WTC11 (cell line): ENCODE results near the gene LGALS7. TPM values are rescaled to one million over a fixed set of nuclear protein-coding genes. Genes with fewer than 3 reads are reported as not detected.

Experiments
- ATAC-seq: fragments of 200-7000 bp; cut with Tn5 transposase; 2 replicates; pipeline ENCODE4 v1.10.0; 2021; ENCODE audit warnings: mild to moderate bottlenecking, moderate library complexity
- CTCF ChIA-PET: fragments of 300-600 bp; sonication (Branson Sonifier 250); formaldehyde crosslinking; loops from one replicate; lab custom pipeline; 2021; ENCODE audit warnings: antibody characterized with exemption; lab: Charles Lee
- POLR2A ChIA-PET: fragments of 350-600 bp; sonication (Branson Sonifier 250); formaldehyde crosslinking; loops from one replicate; lab custom pipeline; 2021; ENCODE audit warnings: antibody characterized with exemption; lab: Charles Lee
- DNase-seq: peaks from one replicate; pipeline ENCODE4 v3.0.0; 2021; ENCODE audit warnings: low spot score
- H3K27ac Mint-ChIP-seq: 2 replicates; pipeline ENCODE4 v1.8.0; 2021; ENCODE audit warnings: mixed read lengths
- H3K27me3 Mint-ChIP-seq: 2 replicates; pipeline ENCODE4 v1.8.0; 2021; ENCODE audit warnings: low read depth, mild to moderate bottlenecking, moderate library complexity, mixed read lengths
- H3K36me3 Mint-ChIP-seq: 2 replicates; pipeline ENCODE4 v1.8.0; 2021; ENCODE audit warnings: mixed read lengths
- H3K4me1 Mint-ChIP-seq: 2 replicates; pipeline ENCODE4 v1.8.0; 2022; ENCODE audit warnings: mixed read lengths
- H3K4me3 Mint-ChIP-seq: 2 replicates; pipeline ENCODE4 v1.8.0; 2021; ENCODE audit warnings: mild to moderate bottlenecking, moderate library complexity, mixed read lengths
- H3K9me3 Mint-ChIP-seq: 2 replicates; pipeline ENCODE4 v1.8.0; 2021; ENCODE audit warnings: mixed read lengths
- CREB1 ChIP-seq: sonication (generic); formaldehyde crosslinking; IDR thresholded peaks from 2 replicates; pipeline ENCODE4 v1.8.0; 2023; ENCODE audit warnings: mild to moderate bottlenecking, missing genetic modification reagents
- EMX1 ChIP-seq: fragments of 250-450 bp; sonication (Bioruptor Pico); IDR thresholded peaks from 2 replicates; pipeline ENCODE4 v1.8.0; 2021; ENCODE audit warnings: mild to moderate bottlenecking
- HMGA2 ChIP-seq: fragments of 250-450 bp; sonication (Bioruptor Pico); IDR thresholded peaks from 2 replicates; pipeline ENCODE4 v1.4.0; 2021; ENCODE audit warnings: mild to moderate bottlenecking, moderate library complexity
- IRF2 ChIP-seq: sonication (generic); formaldehyde crosslinking; IDR thresholded peaks from 2 replicates; pipeline ENCODE4 v1.8.0; 2022; ENCODE audit warnings: low read depth, missing genetic modification reagents, borderline replicate concordance
- MXD4 ChIP-seq: fragments of 250-450 bp; sonication (Bioruptor Pico); IDR thresholded peaks from 2 replicates; pipeline ENCODE4 v1.8.0; 2021; ENCODE audit warnings: mild to moderate bottlenecking, moderate library complexity, borderline replicate concordance
- NFE2L1 ChIP-seq: sonication (generic); formaldehyde crosslinking; IDR thresholded peaks from 2 replicates; pipeline ENCODE4 v1.8.1; 2023; ENCODE audit warnings: missing genetic modification reagents
- NR2C2 ChIP-seq: sonication (generic); formaldehyde crosslinking; IDR thresholded peaks from 2 replicates; pipeline ENCODE4 v1.8.0; 2022; ENCODE audit warnings: mild to moderate bottlenecking, missing genetic modification reagents
- NR3C1 ChIP-seq: sonication (generic); formaldehyde crosslinking; conservative IDR thresholded peaks from 2 replicates; pipeline ENCODE4 v1.8.1; 2023; ENCODE audit warnings: low read depth, mild to moderate bottlenecking, missing genetic modification reagents
- SMAD3 ChIP-seq: sonication (generic); formaldehyde crosslinking; IDR thresholded peaks from 2 replicates; pipeline ENCODE4 v1.8.0; 2022; ENCODE audit warnings: missing genetic modification reagents, mild to moderate bottlenecking, borderline replicate concordance
- SP1 ChIP-seq: sonication (generic); formaldehyde crosslinking; conservative IDR thresholded peaks from 2 replicates; pipeline ENCODE4 v1.8.1; 2022; ENCODE audit warnings: missing genetic modification reagents
- TEAD1 ChIP-seq: sonication (generic); formaldehyde crosslinking; IDR thresholded peaks from 2 replicates; pipeline ENCODE4 v1.8.0; 2022; ENCODE audit warnings: mild to moderate bottlenecking, missing genetic modification reagents
- ZBTB21 ChIP-seq: sonication (generic); formaldehyde crosslinking; IDR thresholded peaks from 2 replicates; pipeline ENCODE4 v1.8.1; 2023; ENCODE audit warnings: mild to moderate bottlenecking, missing genetic modification reagents, borderline replicate concordance
- ZNF121 ChIP-seq: sonication (generic); formaldehyde crosslinking; IDR thresholded peaks from 2 replicates; pipeline ENCODE4 v1.8.0; 2023; ENCODE audit warnings: missing genetic modification reagents
- ZNF317 ChIP-seq: sonication (generic); formaldehyde crosslinking; IDR thresholded peaks from 2 replicates; pipeline ENCODE4 v1.8.1; 2023; ENCODE audit warnings: low read depth, mild to moderate bottlenecking, moderate library complexity, missing genetic modification reagents, borderline replicate concordance
- total RNA-seq: library from RNA; stranded (reverse); gene quantifications from 3 replicates; pipeline ENCODE4 v1.2.3, GENCODE V29; 2021
- TF ChIP-seq, protein P1 (sequence below): sonication (generic); formaldehyde crosslinking; IDR thresholded peaks from 2 replicates; pipeline ENCODE4 v1.8.1; 2023; ENCODE audit warnings: mild to moderate bottlenecking, missing genetic modification reagents
- TF ChIP-seq, protein P2 (sequence below): sonication (generic); formaldehyde crosslinking; IDR thresholded peaks from 2 replicates; pipeline ENCODE4 v1.8.0; 2022; ENCODE audit warnings: missing genetic modification reagents
- TF ChIP-seq, protein P3 (sequence below): fragments of 250-450 bp; sonication (Bioruptor Pico); IDR thresholded peaks from 2 replicates; pipeline ENCODE4 v1.8.0; 2021; ENCODE audit warnings: mild to moderate bottlenecking
- TF ChIP-seq, protein P4 (sequence below): fragments of 250-450 bp; sonication (Bioruptor Pico); IDR thresholded peaks from 2 replicates; pipeline ENCODE4 v2.1.2; 2022; ENCODE audit warnings: mild to moderate bottlenecking, moderate library complexity
- TF ChIP-seq, protein P5 (sequence below): fragments of 250-450 bp; sonication (Bioruptor Pico); IDR thresholded peaks from 2 replicates; pipeline ENCODE4 v1.9.0; 2021; ENCODE audit warnings: mild to moderate bottlenecking

LGALS7 gene
- total RNA-seq, 1 experiment from 2014 or later: 2.3 TPM

DNA sequence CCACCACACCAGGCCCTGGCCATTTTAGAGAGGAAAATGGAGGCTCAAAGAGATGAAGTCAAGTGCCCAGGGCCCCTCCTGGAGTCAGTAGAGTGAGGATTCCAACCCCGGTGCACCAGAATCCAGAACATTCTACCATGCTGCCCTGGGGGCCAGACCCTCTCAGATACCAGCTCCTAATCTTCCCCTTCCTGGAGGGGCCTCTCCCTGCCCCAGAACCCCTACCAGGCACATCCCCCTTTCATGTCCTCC, 40.1 kb downstream of the LGALS7 start:
- POLR2A ChIA-PET: interaction anchor here (0.6 to 0.7 kb wide), 2 partner anchors 24 to 138 kb away, joined by 3 to 4 read pairs; no protein-coding TSS in a partner anchor
- H3K27me3 Mint-ChIP-seq: peaks cover 11% of the 10 kb centered on the region
- TF ChIP-seq IRF2 (CRISPR knock-in tag) (no peak), MXD4 (CRISPR knock-in tag) (no peak), HMGA2 (CRISPR knock-in tag) (no peak), ZNF317 (CRISPR knock-in tag) (no peak), TEAD1 (CRISPR knock-in tag) (no peak), NFE2L1 (CRISPR knock-in tag) (no peak)
- TF ChIP-seq, all 79 proteins: peak for 0
- ATAC-seq (no peak), DNase-seq (no peak)
- Mint-ChIP-seq H3K4me1 (peaks cover 12% of the 10 kb centered on the region), H3K27ac (no peak overlapping the region), H3K4me3 (no peak overlapping the region), H3K9me3 (no peaks in the 10 kb centered on the region), H3K36me3 (peaks cover 11% of the 10 kb centered on the region)
- CTCF ChIA-PET: interaction anchor here (0.7 to 3.8 kb wide), 8 partner anchors 9 to 197 kb away, joined by 3 to 26 read pairs (median 4); partner anchors contain the start of genes MRPS12 and SARS2

DNA sequence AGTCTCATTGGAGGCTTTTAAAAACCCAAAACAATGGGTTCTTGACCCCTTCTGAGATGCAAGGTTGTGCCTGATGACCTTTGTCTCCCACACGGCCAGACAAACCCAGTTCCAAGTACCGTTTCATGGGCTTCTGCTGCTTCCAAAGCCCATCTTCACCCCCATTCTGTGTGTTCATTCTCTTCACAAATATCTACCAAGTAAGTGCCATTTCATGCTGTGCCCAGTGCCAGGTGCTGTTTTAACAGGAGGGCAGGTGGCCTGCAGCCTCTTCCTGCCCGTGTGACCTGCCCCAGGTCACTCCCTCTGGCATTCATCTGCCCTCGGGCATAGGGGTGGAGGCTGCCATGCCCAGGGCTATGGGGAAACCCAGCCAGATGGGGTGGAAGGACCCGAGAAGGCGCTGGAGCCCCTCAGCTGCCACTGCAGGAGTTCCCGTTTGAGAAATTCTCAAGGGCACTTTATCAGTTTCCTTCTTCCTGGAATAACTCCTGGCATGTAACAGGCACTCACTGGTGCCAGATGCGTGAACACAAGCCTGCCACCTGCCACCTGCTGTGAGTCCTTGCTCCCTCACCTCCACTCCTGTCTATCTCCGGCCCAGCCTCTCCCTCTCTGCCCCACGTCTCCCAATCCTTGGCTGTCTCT, 41.5 kb downstream of the LGALS7 start:
- H3K4me1 Mint-ChIP-seq: peaks cover 7% of the 10 kb centered on the region
- peak overlapping the region; percentile 27 for H3K27ac Mint-ChIP-seq
- peaks cover 15% of the 10 kb centered on the region for H3K36me3 Mint-ChIP-seq
- CTCF ChIA-PET: interaction anchor here (3.8 kb wide), 1 partner anchor 13 kb away, joined by 16 read pairs; no protein-coding TSS in a partner anchor
- no peak overlapping the region for H3K4me3 Mint-ChIP-seq
- POLR2A ChIA-PET: interaction anchor here (0.6 kb wide), 1 partner anchor 29 kb away, joined by 3 read pairs; no protein-coding TSS in a partner anchor
- no peaks in the 10 kb centered on the region; the same call in 1 of the 2 replicates for H3K27me3 Mint-ChIP-seq
- no peak for ATAC-seq
- H3K9me3 Mint-ChIP-seq: no peaks in the 10 kb centered on the region
- DNase-seq: no peak
- TF ChIP-seq NR3C1 (CRISPR knock-in tag) (no peak), IRF2 (CRISPR knock-in tag) (no peak), NR2C2 (CRISPR knock-in tag) (no peak), ZBTB21 (CRISPR knock-in tag) (no peak), NFE2L1 (CRISPR knock-in tag) (no peak), ZNF121 (CRISPR knock-in tag) (no peak), CREB1 (no peak), SMAD3 (CRISPR knock-in tag) (no peak), TEAD1 (CRISPR knock-in tag) (no peak), SP1 (no peak), MXD4 (CRISPR knock-in tag) (no peak), EMX1 (CRISPR knock-in tag) (no peak)
- TF ChIP-seq, protein P1, sequence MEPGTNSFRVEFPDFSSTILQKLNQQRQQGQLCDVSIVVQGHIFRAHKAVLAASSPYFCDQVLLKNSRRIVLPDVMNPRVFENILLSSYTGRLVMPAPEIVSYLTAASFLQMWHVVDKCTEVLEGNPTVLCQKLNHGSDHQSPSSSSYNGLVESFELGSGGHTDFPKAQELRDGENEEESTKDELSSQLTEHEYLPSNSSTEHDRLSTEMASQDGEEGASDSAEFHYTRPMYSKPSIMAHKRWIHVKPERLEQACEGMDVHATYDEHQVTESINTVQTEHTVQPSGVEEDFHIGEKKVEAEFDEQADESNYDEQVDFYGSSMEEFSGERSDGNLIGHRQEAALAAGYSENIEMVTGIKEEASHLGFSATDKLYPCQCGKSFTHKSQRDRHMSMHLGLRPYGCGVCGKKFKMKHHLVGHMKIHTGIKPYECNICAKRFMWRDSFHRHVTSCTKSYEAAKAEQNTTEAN (CRISPR knock-in tag): no peak
- TF ChIP-seq, protein P2, sequence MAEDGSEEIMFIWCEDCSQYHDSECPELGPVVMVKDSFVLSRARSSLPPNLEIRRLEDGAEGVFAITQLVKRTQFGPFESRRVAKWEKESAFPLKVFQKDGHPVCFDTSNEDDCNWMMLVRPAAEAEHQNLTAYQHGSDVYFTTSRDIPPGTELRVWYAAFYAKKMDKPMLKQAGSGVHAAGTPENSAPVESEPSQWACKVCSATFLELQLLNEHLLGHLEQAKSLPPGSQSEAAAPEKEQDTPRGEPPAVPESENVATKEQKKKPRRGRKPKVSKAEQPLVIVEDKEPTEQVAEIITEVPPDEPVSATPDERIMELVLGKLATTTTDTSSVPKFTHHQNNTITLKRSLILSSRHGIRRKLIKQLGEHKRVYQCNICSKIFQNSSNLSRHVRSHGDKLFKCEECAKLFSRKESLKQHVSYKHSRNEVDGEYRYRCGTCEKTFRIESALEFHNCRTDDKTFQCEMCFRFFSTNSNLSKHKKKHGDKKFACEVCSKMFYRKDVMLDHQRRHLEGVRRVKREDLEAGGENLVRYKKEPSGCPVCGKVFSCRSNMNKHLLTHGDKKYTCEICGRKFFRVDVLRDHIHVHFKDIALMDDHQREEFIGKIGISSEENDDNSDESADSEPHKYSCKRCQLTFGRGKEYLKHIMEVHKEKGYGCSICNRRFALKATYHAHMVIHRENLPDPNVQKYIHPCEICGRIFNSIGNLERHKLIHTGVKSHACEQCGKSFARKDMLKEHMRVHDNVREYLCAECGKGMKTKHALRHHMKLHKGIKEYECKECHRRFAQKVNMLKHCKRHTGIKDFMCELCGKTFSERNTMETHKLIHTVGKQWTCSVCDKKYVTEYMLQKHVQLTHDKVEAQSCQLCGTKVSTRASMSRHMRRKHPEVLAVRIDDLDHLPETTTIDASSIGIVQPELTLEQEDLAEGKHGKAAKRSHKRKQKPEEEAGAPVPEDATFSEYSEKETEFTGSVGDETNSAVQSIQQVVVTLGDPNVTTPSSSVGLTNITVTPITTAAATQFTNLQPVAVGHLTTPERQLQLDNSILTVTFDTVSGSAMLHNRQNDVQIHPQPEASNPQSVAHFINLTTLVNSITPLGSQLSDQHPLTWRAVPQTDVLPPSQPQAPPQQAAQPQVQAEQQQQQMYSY (CRISPR knock-in tag): no peak
- TF ChIP-seq, protein P3, sequence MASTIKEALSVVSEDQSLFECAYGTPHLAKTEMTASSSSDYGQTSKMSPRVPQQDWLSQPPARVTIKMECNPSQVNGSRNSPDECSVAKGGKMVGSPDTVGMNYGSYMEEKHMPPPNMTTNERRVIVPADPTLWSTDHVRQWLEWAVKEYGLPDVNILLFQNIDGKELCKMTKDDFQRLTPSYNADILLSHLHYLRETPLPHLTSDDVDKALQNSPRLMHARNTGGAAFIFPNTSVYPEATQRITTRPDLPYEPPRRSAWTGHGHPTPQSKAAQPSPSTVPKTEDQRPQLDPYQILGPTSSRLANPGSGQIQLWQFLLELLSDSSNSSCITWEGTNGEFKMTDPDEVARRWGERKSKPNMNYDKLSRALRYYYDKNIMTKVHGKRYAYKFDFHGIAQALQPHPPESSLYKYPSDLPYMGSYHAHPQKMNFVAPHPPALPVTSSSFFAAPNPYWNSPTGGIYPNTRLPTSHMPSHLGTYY (CRISPR knock-in tag): no peak
- TF ChIP-seq, protein P4, sequence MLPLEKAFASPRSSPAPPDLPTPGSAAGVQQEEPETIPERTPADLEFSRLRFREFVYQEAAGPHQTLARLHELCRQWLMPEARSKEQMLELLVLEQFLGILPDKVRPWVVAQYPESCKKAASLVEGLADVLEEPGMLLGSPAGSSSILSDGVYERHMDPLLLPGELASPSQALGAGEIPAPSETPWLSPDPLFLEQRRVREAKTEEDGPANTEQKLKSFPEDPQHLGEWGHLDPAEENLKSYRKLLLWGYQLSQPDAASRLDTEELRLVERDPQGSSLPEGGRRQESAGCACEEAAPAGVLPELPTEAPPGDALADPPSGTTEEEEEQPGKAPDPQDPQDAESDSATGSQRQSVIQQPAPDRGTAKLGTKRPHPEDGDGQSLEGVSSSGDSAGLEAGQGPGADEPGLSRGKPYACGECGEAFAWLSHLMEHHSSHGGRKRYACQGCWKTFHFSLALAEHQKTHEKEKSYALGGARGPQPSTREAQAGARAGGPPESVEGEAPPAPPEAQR (CRISPR knock-in tag): no peak
- TF ChIP-seq, protein P5, sequence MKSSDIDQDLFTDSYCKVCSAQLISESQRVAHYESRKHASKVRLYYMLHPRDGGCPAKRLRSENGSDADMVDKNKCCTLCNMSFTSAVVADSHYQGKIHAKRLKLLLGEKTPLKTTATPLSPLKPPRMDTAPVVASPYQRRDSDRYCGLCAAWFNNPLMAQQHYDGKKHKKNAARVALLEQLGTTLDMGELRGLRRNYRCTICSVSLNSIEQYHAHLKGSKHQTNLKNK: no peak
